Stimulated activated CD4-positive, alpha-beta T cell treated with anti-CD3 and anti-CD28 coated beads, TNF-alpha, amount 100 ng/mL, for 4 hours (primary cell): ENCODE data around the gene PUM1.
"Not testable (repeated sequence)": the region's sequence is repeated elsewhere in the genome, so short reads cannot be mapped to it uniquely, and the experiment has no call there.

Experiments used
- DNase-seq, 3 experiments: peaks; one replicate each; pipeline ENCODE4 v3.0.0-alpha.2; 2020; ENCODE audit warnings: low read depth in 3 of 3

PUM1 gene

DNA sequence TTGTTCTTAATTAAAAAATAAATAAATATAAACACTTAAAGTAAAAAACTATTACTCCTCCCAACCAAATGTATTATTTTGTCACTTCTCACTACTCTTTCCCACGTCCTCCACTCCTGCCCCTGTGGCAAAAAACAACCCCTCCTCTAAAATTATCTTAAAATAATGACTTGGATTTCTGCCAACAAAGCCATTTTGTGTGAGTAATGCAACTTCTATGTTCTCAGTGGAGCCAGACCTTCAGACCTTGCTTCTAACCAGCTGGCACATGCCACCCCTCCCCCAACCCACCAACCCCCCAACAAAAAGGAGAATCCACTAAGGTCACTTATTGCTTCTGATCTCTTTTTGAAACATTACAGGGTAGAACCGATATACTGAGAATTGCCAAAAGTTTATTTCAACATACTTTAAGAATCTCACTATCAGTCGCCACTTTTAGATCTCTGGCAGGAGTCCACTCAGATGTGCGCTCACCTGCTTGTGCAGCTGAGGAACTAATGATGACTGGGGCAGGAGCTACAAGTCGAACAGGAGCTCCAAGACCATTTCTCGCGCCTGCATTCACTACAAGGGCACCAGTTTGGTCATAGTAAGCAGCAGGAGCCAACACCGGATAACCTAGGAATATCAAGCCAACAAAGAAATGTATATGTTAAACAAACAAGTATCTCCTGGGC is 98.7 kb downstream of the PUM1 start:
- no peak for DNase-seq

DNA sequence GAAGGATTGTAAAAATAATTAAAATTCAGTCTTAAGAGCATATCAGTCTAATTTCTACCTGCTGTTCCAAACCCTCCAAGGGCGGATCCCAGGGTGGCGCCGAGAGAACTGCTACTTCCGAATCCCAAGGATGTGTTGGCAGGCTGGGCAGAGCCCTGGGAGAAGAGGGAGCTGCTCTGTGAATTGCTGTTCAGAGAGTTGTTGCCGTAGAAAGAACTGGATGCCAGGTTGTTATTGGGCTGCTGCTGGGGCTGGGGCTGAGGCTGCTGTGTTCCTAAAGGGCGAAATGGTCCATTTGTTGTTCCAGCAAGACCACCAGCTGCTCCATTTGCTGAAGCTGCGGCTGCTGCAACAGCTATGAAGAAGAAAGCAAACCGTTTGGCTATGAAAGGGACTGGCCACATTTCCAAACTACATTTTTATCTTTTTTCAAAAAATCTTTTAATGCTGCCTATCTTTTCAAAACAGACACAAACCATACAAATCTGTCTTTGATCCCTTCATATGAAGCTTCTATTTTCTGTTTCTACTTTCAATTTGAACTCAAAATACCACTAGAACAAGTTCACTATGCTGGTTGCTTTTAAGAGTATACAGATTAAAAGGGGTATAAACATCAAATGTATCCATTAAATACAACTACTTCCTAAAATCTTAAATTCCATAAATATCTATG is 99.5 kb downstream of the PUM1 start:
- no peak for DNase-seq

DNA sequence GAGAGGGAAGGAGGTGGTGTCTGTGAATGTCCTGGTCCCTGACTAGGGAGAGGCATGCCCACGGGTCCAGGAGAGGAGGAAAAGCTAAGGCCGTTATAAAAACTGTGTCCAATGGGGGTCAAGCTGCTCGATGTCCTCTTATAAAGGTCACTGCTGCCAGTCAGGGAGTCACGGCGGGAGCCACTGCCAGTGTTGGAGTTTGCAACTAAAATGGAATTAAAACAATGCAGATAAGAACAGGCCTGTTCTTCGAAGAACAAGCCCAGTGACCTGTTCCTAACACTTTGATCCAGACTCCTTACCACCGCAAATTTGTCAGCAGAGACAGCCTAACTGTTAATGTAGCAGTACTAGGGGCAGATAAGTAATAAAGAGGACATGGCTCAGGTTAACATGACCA is 100.8 kb downstream of the PUM1 start:
- no peak for DNase-seq

DNA sequence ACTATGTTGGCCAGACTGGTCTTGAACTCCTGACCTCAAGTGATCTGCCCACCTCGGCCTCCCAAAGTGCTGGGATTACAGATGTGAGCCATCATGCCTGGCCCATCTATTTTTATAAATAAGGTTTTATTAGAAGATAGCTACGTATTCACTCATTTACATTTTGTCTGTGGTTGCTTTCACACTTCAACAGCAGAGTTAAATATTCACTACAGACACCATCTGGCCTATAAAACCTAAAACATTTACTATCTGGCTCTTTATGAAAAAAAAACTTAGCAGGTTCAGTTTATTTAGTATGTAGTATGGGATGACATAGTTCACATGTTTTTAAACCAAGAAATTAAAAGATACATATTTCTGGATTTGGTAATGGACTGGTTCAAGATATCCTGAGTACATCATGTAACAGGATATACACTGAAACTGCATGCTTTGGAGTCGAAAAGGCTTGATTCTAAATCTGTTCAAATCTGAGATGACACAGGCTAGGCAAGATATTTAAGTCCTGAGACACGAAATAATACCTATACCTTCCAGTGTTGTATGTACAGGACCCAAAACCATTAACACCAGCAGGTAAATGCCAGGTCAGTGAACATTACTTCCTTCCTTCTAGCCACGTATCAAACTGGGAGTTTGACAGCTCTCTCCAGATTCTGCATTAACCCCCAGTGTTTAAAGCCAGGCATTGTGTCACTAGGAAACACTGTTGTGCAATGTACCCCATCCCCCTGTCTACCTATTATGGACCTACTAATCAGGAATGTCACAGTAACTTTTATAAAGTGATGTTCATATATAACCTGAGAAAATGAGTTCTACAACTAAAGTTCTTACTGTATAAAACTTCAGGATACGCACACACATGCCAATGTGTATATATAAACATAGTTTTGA is 102.7 kb downstream of the PUM1 start:
- DNase-seq, result no peak

DNA sequence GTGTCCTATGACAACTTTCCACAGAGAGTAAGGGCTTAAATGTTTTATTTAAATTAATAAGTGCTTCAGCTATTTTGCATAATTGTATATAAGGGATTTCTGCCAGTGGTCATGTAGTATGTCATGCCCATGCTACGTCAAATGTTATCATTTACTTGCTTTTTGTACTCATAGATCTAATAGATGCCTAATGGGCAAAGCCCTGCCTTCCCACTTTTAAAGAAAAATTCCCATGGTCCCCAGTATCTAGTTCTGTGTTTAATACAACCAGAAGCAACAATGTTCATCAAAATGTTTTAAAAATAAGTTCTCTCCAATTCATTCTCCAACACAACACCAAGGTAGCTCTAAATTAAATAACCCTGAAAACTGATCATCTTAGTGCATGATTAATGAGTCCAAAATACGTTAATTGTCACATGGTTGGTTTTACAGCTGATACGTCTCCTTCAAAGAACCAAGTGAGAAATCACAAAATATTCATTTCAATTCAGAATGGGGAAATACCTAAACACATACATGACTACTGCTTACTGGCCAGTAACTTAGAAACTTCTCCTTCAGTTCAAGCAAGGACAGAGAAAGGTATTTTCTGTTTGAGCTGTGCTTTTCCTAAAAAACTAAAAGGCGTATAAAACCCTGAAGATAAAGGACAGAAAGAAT is 107.8 kb downstream of the PUM1 start:
- DNase-seq, result no peak

DNA sequence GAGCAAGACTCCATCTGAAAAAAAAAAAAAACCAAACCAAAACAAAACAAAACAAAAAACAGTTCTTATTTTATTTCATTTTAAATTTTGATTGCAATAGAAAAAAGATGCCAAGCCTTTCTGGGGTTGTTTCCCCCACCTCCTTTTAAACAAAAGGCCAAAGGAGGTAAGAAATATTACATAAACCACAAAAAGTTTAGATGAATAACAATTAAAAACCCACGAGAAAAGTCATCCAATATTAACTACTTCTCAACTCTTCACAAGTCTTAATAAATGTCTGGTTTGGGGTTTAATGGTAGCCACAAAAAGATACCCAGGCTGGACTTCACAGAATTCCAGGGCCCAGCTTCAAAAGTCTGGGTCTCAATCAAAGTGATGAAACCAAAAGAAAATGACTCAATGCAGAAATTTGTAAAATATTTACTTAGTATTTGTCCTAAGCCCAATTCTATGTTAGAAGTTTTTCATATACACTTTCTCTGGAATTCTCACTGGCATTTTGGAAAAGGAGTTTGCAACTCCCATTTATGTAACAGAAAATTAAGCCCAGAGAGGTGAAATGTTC is 110.0 kb downstream of the PUM1 start:
- no peak for DNase-seq

DNA sequence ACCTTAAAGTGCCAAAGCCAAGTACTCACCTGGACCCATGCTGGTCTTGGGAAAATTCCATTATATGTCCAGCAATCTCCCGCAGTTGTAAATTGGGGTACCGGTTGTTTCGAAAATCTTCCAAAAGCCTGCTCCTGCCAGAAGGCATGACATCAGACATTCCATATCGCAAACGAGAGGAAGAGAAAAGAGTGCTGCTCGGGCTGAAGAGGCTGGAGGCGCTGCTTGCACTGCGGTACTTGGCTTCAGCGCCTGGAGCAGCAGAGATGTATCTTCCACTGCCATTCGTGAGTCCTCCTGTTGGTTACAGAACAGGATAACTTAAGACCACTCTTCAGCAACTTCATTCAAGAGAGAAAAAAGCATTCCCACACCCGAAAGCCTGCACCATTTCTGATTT is 111.8 kb downstream of the PUM1 start:
- DNase-seq, result no peak

DNA sequence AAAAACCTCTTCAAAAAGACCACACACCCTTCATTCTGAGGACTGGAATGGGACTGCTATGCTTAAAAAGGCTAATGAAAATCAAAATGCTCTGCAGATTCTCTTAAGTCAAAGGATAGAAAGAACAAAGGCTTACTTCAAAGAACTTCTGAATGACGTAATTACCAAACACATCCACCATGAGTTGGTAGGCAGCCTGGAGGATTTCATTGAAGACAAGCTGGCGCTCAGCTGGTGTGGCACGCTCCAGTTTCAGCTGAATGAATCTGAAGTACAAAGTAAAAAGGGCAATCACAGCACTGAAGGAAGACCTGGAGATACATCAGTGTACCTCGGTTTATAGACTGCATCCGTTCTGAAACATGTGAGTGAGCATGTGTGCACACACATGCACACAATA is 113.4 kb downstream of the PUM1 start:
- no peak for DNase-seq

DNA sequence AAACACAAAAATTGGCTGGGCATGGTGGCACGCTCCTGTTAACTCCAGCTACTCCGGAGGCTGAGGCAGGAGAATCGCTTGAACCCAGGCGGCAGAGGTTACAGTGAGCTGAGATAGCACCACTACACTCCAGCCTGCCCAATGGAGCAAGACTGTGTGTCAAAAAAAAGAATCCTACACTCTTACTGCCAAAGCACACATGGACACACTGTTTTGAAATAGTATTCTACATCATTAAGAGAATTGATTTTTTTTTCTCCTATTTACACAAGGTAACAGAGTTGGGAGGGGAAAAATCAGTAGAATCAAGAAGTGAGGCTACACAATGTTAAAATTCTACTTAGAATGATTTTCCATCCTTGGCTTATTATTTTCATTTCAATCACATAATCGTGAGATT is 114.8 kb downstream of the PUM1 start:
- DNase-seq, result no peak

DNA sequence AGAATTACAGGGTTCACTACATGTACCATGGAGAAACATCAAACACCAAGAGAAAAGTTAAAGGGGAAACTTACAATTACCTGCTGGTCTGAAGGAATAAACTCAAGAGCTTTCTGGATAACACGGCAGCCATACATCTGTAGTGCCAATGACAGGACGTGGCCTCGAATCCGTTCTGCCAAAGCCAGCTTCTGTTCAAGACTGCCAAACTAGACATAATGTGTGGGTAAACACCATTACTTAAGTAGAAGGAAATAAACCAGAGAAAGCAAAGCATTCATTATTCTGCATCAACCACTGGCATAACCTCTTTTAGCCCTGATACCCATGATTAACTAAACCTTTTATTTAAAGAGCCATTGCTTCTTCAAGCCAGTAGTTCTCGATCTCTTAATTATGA is 115.5 kb downstream of the PUM1 start:
- no peak for DNase-seq

DNA sequence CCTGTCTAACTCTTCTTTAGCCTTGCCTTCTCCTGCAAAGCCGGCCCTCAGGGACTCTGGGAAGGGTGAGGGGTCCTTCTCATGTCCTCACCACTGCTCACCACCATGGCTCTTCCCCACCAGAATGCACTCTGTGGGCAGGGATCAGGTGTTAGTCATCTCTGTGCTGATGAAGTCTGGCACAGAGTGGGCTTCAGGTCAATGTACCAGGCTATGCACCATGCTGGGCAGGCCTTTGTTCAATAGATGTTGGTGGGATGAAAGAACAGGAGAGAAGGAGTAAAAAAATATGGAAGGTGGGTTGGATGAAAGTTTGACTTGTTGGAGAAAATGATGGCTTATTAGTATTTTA is 116.1 kb downstream of the PUM1 start:
- DNase-seq, result not testable (repeated sequence)

DNA sequence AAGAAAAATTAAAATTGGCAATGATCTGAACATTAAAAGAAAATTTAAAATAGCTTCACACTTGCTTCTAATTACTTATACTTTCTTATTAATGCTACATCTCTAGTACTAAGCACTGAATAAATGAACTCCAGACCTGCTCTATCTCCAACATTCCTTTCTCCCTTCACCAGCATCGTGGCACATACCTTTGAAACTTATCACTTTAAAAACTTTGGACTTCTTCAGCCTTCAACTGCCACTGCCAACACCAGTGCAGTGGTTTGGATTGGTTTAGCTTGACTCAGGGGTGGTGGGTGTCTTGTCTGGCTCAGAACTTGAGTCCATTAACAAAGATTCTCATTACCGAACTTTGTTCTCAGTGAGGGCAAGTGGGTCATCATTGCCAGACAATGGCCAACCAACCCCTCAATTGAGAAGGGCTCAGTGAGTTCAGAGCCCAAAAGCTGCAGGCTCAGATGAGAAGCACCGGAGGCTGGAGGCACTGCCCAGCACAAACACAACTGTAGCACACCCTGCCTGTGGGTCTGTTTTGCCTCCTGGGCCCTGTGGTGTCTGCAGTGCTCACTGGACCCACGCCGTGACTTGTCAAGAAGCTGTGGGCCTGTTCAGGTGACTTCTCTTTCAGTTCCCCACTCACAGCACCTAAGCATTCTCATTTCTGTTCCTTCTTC is 116.6 kb downstream of the PUM1 start:
- DNase-seq, result not testable (repeated sequence)

DNA sequence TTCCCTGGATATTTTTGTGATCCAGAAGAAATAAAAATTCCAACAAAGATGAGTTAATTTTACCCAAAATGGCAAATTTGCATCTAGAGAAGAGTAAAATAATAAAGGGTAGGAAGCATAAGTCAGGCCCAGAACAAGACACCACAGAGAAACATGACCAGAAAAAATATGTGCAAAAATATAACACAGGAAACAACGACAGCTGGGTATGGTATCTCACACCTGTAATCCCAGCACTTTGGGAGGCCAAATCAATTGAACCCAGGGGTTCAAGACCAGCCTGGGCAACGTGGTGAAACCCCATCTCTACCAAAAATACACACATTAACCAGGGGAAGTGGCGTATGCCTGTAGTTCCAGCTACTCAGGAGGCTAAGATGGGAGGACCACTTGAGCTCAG is 117.2 kb downstream of the PUM1 start:
- no peak for DNase-seq

DNA sequence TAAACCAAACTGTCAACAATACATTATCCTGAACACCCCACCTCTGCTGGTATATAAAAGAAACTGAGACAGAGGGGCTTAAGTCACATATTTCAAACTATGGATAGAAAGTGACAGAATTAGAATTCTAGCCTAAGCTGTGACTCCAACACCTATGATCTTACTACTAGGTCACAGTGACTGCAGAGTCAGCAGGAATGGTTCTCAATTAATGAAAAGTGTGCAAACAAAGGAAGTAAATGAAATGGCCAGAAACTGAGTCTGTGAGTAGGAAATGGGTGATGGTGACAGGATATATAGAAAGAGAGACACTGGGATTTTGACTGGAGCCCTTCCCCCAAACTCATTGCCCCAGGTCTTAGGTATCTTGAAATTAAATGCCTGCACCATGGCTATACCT is 118.3 kb downstream of the PUM1 start:
- no peak for DNase-seq

DNA sequence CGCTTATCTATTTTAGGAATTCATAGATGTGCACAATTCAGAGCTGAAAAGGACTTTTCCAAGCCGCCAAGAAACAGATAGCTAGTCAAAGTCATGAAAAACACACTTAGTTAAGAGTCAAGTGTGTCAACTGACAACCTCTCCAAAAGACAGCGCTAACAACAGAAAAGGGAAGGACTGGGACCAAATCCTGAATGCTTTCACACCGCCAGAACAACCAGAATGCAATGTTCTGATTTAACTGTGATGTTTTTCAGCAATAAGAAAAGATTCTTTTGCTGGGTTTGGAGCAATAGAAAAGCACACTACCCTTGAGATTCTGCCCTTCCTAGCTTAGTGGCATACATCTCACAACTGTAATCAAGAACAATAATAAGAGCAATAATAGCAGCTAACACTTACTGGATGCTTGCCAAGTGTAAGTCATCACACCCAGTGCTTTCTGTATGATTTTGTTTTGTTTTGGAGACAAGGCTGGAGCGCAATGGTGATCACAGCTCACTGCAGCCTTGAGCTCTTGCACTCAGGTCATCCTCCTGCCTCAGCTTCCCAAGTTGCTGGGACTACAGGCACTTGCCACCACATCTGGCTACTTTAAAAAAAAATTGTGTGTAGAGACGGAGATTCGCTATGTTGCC is 123.1 kb downstream of the PUM1 start:
- no peak for DNase-seq

DNA sequence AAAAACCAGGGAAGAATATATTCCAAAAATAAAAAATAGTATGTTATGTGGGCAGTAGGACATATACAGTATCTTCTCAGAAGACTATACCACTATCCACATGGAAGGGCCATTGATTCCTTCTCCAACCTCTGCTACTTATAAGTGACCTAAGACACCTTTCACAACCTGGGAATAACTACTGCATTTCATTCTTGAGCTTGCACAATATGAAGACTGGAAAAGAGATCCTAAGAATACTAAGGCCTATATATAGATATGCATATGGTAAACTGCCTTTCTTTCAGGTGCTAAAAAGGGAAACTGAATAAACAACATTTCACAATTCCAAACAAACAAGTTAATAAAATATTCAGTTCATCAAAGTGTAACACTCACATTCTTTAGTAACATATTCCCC is 125.0 kb downstream of the PUM1 start:
- DNase-seq, result no peak

DNA sequence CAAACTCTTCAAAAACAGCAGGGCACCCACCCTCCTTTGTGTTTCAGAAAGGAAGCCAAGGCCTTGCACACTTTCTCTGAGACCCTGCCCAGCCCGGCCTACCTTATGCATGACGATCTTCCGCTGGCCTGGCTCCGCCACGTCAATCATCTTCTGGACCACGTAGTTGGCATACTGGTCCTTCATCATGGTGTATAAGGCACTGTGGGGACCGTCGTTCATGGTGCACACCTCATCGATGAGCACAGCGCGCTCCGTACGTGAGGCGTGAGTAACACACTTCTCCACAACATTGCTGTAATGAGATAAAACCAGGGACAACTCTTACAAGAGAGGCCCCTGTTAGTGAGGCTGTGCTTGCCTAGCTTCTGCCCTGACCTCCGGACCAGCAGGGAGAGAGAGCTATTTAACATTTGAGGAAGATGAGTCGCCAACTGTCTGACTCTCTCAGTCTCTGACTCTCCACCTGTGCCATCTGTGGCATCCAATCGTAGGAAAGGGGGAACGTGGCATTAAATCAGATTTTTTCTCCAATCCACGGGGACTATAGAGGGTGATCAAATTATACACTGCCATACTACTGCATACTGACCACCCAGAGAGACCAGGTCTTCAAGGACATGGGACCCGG is 128.9 kb downstream of the PUM1 start:
- no peak for DNase-seq

DNA sequence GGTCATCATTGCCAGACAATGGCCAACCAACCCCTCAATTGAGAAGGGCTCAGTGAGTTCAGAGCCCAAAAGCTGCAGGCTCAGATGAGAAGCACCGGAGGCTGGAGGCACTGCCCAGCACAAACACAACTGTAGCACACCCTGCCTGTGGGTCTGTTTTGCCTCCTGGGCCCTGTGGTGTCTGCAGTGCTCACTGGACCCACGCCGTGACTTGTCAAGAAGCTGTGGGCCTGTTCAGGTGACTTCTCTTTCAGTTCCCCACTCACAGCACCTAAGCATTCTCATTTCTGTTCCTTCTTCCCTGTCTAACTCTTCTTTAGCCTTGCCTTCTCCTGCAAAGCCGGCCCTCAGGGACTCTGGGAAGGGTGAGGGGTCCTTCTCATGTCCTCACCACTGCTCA is 129.8 kb downstream of the PUM1 start:
- DNase-seq, result not testable (repeated sequence)

DNA sequence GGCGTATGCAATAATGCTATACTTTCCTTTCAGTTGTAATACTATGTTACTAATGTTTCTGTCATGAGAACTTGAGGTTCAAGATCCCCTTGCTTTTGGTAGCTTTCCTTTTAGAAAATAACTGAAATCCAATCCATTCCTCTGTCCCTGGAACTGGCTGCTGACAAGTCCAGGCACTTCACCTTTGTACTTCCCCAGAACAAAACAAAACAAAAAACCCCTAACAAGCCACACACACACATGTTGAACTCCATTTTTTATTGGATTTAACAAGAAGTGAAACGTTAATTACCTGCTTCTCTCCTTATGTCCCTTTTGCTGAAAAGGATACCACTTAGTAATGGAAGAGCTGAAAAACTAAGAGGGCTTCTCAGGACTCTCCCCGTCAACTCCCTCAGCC is 130.9 kb downstream of the PUM1 start:
- DNase-seq, result no peak

DNA sequence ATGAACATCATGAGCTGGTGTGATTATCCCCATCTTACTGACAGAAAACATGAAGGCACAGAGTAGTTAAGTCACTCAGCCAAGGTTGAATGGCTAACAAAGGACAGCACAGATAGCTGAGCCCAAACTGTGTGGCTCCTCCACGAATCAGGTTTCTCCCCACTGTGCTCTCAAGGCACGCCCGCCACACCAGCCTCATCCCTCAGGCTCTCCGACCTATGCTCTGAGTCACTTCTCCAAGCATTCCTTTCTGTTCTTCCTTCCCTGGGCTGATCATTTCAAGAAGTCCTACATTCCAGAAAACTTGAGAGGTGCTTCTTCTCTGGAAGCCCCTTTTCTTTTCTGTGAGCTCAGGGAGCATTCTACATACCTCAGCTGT is 131.7 kb downstream of the PUM1 start:
- no peak for DNase-seq
